Measurements from ENCODE around the gene OR4A47. TPM values are rescaled to one million over a fixed set of nuclear protein-coding genes. Genes with fewer than 3 reads are reported as not detected.
"Not testable (repeated sequence)": the region's sequence is repeated elsewhere in the genome, so short reads cannot be mapped to it uniquely, and the experiment has no call there.

OR4A47 gene, protein sequence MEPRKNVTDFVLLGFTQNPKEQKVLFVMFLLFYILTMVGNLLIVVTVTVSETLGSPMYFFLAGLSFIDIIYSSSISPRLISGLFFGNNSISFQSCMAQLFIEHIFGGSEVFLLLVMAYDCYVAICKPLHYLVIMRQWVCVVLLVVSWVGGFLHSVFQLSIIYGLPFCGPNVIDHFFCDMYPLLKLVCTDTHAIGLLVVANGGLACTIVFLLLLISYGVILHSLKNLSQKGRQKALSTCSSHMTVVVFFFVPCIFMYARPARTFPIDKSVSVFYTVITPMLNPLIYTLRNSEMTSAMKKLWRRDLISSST
- total RNA-seq: not detected
- not detected for polyA plus RNA-seq

GRCh38 chr11:48488493-48488892 lies at the start of gene OR4A47:
TSS of gene OR4A47 (plus strand) at chr11:48488793. CDS start at chr11:48488793, 0 bp downstream.
- not testable (repeated sequence) for H3K27ac ChIP-seq (ENCODE audit: low read depth); H3K36me3 ChIP-seq (ENCODE audit: insufficient read depth); DNase-seq (ENCODE audit: extremely low spot score); H3K4me1 ChIP-seq (ENCODE audit: insufficient read depth); H3K4me3 ChIP-seq (ENCODE audit: low read depth, low read length)

- H3K4me3 ChIP-seq (ENCODE audit: low read depth, low read length); H3K4me1 ChIP-seq (ENCODE audit: insufficient read depth); H3K36me3 ChIP-seq (ENCODE audit: insufficient read depth); H3K27ac ChIP-seq (ENCODE audit: low read depth); DNase-seq (ENCODE audit: extremely low spot score): not testable (repeated sequence)
- 67% methylated on average over 3 of the region's 3 CpGs for WGBS
Observed at GRCh38 chr11:48455909-48456308, 32.7 kb upstream of the OR4A47 start.

DNA sequence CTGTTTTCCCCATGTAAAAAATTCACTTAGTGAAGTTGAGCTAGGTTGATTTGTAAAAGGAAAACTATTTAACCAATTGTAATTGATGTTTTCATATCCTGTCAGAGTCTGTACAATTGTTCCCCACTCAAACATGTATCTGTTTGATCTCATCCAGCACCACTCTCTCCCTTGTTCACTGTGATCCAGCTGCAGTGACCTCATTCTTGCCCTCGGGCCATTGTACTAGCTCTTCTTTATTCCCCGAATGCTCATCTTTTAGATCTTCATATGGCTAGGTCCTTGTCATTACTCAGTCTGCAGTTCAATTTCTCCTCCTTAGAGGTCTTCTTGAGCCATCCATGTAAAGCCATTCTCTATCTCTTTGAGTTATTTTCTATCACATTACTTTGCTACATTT lies 14.6 kb upstream of the OR4A47 start:
- not testable (repeated sequence) for H3K4me3 ChIP-seq (ENCODE audit: low read depth, low read length); DNase-seq (ENCODE audit: extremely low spot score); H3K36me3 ChIP-seq (ENCODE audit: insufficient read depth); H3K27ac ChIP-seq (ENCODE audit: low read depth); H3K4me1 ChIP-seq (ENCODE audit: insufficient read depth)
- WGBS: 80% methylated on average over 2 of the region's 2 CpGs

- WGBS: 65% methylated on average over 6 of the region's 6 CpGs
- H3K27ac ChIP-seq (ENCODE audit: low read depth); H3K36me3 ChIP-seq (ENCODE audit: insufficient read depth); DNase-seq (ENCODE audit: extremely low spot score); H3K4me3 ChIP-seq (ENCODE audit: low read depth, low read length); H3K4me1 ChIP-seq (ENCODE audit: insufficient read depth): not testable (repeated sequence)
Observed at GRCh38 chr11:48474703-48475102, 13.9 kb upstream of the OR4A47 start.

GRCh38 chr11:48506169-48506568 lies 17.6 kb downstream of the OR4A47 start:
- H3K4me1 ChIP-seq (ENCODE audit: insufficient read depth); H3K27ac ChIP-seq (ENCODE audit: low read depth); H3K36me3 ChIP-seq (ENCODE audit: insufficient read depth); H3K4me3 ChIP-seq (ENCODE audit: low read depth, low read length); DNase-seq (ENCODE audit: extremely low spot score): not testable (repeated sequence)

DNA sequence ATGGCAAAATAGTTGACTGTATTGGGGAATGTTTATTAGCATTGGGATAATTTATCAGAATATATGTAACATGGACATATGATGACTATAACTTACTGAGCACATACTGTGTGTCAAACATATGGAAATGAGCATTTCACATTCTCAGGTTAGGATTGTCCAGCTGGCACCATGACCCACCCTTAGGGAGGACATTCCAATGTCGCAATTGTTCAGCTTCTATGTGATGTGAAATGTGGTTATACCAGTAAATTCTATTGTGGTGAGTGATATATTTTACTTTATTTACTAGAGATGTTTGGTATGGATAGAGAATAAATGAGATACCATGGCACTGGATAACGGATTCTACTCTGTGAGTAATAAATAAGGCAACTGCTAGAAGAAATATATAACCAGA lies 50.4 kb downstream of the OR4A47 start:
- H3K36me3 ChIP-seq (ENCODE audit: insufficient read depth): no peaks in the 10 kb centered on the region
- WGBS: 50% methylated on average over 2 of the region's 2 CpGs
- no peak for DNase-seq (ENCODE audit: extremely low spot score)
- H3K4me3 ChIP-seq (ENCODE audit: low read depth, low read length): no peak overlapping the region
- no peak overlapping the region for H3K27ac ChIP-seq (ENCODE audit: low read depth)
- H3K4me1 ChIP-seq (ENCODE audit: insufficient read depth): no peaks in the 10 kb centered on the region

Other genes with a start within 250 kb of the OR4A47 start
- not detected for gene OR4X2, start 243.7 kb upstream of the OR4A47 start, total RNA-seq
- gene OR4X2, start 243.7 kb upstream of the OR4A47 start, polyA plus RNA-seq: not detected
- not detected for gene OR4X1, start 224.9 kb upstream of the OR4A47 start, total RNA-seq
- not detected for gene OR4X1, start 224.9 kb upstream of the OR4A47 start, polyA plus RNA-seq
- not detected for gene OR4S1, start 182.6 kb upstream of the OR4A47 start, total RNA-seq
- gene OR4S1, start 182.6 kb upstream of the OR4A47 start, polyA plus RNA-seq: not detected
- not detected for gene OR4C3, start 163.9 kb upstream of the OR4A47 start, total RNA-seq
- gene OR4C3, start 163.9 kb upstream of the OR4A47 start, polyA plus RNA-seq: not detected
- not detected for gene OR4C5, start 122.3 kb upstream of the OR4A47 start, total RNA-seq
- gene OR4C5, start 122.3 kb upstream of the OR4A47 start, polyA plus RNA-seq: not detected

Measured in urinary bladder (tissue), 4 donors.